HepG2 (cell line): ENCODE measurements around the gene CDC37L1. TPM values are rescaled to one million over a fixed set of nuclear protein-coding genes. Genes with fewer than 3 reads are reported as not detected.

ENCODE experiments used
- ATF3 ChIP-seq: sonication (generic); formaldehyde crosslinking; IDR thresholded peaks from 2 replicates; pipeline ENCODE4 v1.4.0; 2020; ENCODE audit warnings: missing genetic modification reagents
- ATF4 ChIP-seq, 2 experiments: fragments of 450-650 bp in 1 of 2; sonication (generic) in 1 of 2; formaldehyde crosslinking; IDR thresholded peaks; 2 replicates each; pipeline versions ENCODE4 v1.5.0 to v1.8.0; 2020 to 2022; ENCODE audit warnings: mild to moderate bottlenecking in 1 of 2, missing genetic modification reagents in 1 of 2
- ATF7 ChIP-seq, 2 experiments: fragments of 450-650 bp in 1 of 2; sonication (generic) in 1 of 2; formaldehyde crosslinking in 1 of 2; IDR thresholded peaks; 2 replicates each; pipeline versions ENCODE4 v1.4.0 to v1.6.1; 2016 to 2020; ENCODE audit warnings: antibody characterized with exemption in 1 of 2, mild to moderate bottlenecking in 1 of 2, missing genetic modification reagents in 1 of 2
- ELF1 ChIP-seq: sonication (generic); formaldehyde crosslinking; IDR thresholded peaks from 2 replicates; pipeline ENCODE4 v1.4.0; 2020; ENCODE audit warnings: missing genetic modification reagents
- ERF ChIP-seq: IDR thresholded peaks from 2 replicates; pipeline ENCODE4 v1.6.1; 2018; ENCODE audit warnings: missing biosample characterization, missing genetic modification reagents
- KLF16 ChIP-seq, 2 experiments: sonication (generic) in 1 of 2; formaldehyde crosslinking in 1 of 2; IDR thresholded peaks; 2 replicates each; pipeline versions ENCODE4 v1.6.1 to v1.8.0; 2016 to 2023; ENCODE audit warnings: missing genetic modification reagents in 2 of 2, missing compliant biosample characterization in 1 of 2
- MIER3 ChIP-seq: IDR thresholded peaks from 2 replicates; pipeline ENCODE4 v1.6.1; 2016; ENCODE audit warnings: missing compliant biosample characterization, borderline replicate concordance
- NFKBIZ ChIP-seq: IDR thresholded peaks from 2 replicates; pipeline ENCODE4 v1.6.1; 2018; ENCODE audit warnings: missing genetic modification reagents, missing compliant biosample characterization
- REPIN1 ChIP-seq: sonication (generic); formaldehyde crosslinking; IDR thresholded peaks from 2 replicates; pipeline ENCODE4 v1.8.0; 2022; ENCODE audit warnings: missing genetic modification reagents, low read depth, mild to moderate bottlenecking, borderline replicate concordance
- RXRA ChIP-seq: sonication (generic); formaldehyde crosslinking; IDR thresholded peaks from 2 replicates; pipeline ENCODE4 v1.5.1; 2020; ENCODE audit warnings: missing genetic modification reagents
- SALL2 ChIP-seq: sonication (generic); formaldehyde crosslinking; IDR thresholded peaks from 2 replicates; pipeline ENCODE4 v1.8.1; 2023; ENCODE audit warnings: mild to moderate bottlenecking, missing genetic modification reagents, inconsistent platforms
- SOX13 ChIP-seq, 3 experiments: fragments of 450-650 bp in 1 of 3; sonication (generic) in 1 of 3; formaldehyde crosslinking in 1 of 3; IDR thresholded peaks in 2 of 3; conservative IDR thresholded peaks in 1 of 3; 2 replicates each; pipeline versions ENCODE4 v1.5.0 to v1.6.1; 2016 to 2020; ENCODE audit warnings: antibody characterized with exemption in 1 of 3, mild to moderate bottlenecking in 1 of 3, missing compliant biosample characterization in 1 of 3, missing genetic modification reagents in 1 of 3, moderate library complexity in 1 of 3
- SOX5 ChIP-seq: IDR thresholded peaks from 2 replicates; pipeline ENCODE4 v1.6.1; 2016; ENCODE audit warnings: borderline replicate concordance
- SP140L ChIP-seq: sonication (generic); formaldehyde crosslinking; IDR thresholded peaks from 2 replicates; pipeline ENCODE4 v1.4.0; 2020; ENCODE audit warnings: missing genetic modification reagents, borderline replicate concordance
- TARDBP ChIP-seq: sonication (generic); formaldehyde crosslinking; IDR thresholded peaks from 2 replicates; pipeline ENCODE4 v1.8.0; 2022; ENCODE audit warnings: mild to moderate bottlenecking, missing genetic modification reagents
- ZIK1 ChIP-seq: sonication (generic); formaldehyde crosslinking; IDR thresholded peaks from 2 replicates; pipeline ENCODE4 v1.5.0; 2020; ENCODE audit warnings: mild to moderate bottlenecking, low read depth, missing genetic modification reagents, borderline replicate concordance
- ZNF235 ChIP-seq: sonication (generic); formaldehyde crosslinking; IDR thresholded peaks from 2 replicates; pipeline ENCODE4 v1.8.1; 2023; ENCODE audit warnings: mild to moderate bottlenecking, missing genetic modification reagents, borderline replicate concordance
- ZNF317 ChIP-seq: sonication (generic); formaldehyde crosslinking; IDR thresholded peaks from 2 replicates; pipeline ENCODE4 v1.5.0; 2020; ENCODE audit warnings: mild to moderate bottlenecking, missing genetic modification reagents
- ZNF546 ChIP-seq: sonication (generic); formaldehyde crosslinking; conservative IDR thresholded peaks from 2 replicates; pipeline ENCODE4 v1.8.1; 2023; ENCODE audit warnings: mild to moderate bottlenecking, missing genetic modification reagents
- ZNF614 ChIP-seq: IDR thresholded peaks from 2 replicates; pipeline ENCODE4 v1.6.1; 2018; ENCODE audit warnings: missing biosample characterization, missing genetic modification reagents, inconsistent platforms, borderline replicate concordance
- ZNF749 ChIP-seq: sonication (generic); formaldehyde crosslinking; IDR thresholded peaks from 2 replicates; pipeline ENCODE4 v1.8.0; 2022; ENCODE audit warnings: mild to moderate bottlenecking, missing genetic modification reagents, moderate library complexity, borderline replicate concordance
- polyA plus RNA-seq, 8 experiments: library from polyadenylated mRNA; depleted of rRNA in 3 of 8; stranded (reverse) in 7 of 8; unstranded in 1 of 8; fragments of >200 nt; fragmentation: Illumina TruSeq in 4 of 8; extraction: Trizol in 4 of 8; gene quantifications; 2 replicates each; pipeline versions ENCODE4 v1.2.1 to v1.2.3, GENCODE V29; 2011 to 2016; ENCODE audit warnings: low read depth in 4 of 8, missing spikeins in 1 of 8, mixed read lengths in 1 of 8; ENCODE audit not compliant: insufficient read depth in 1 of 8
- total RNA-seq, 5 experiments: library from RNA; depleted of rRNA; stranded (reverse); fragments of >200 nt; fragmentation: Illumina TruSeq; extraction: Trizol; gene quantifications; 2 replicates each; pipeline ENCODE4 v1.2.3, GENCODE V29; 2016; ENCODE audit warnings: low read depth in 1 of 5
- TF ChIP-seq, protein P1 (sequence below): sonication (generic); formaldehyde crosslinking; IDR thresholded peaks from 2 replicates; pipeline ENCODE4 v1.5.1; 2020; ENCODE audit warnings: missing genetic modification reagents, mild to moderate bottlenecking, borderline replicate concordance
- TF ChIP-seq, protein P2 (sequence below): sonication (generic); formaldehyde crosslinking; IDR thresholded peaks from 2 replicates; pipeline ENCODE4 v1.4.0; 2020; ENCODE audit warnings: missing genetic modification reagents

Gene CDC37L1
- total and polyA plus RNA-seq, 2 of the 13 experiments (the other 11 are each of a cell fraction or from before 2014, with no cell fraction given) = 5.5 to 17.0 TPM

GRCh38 chr9:4740638-4741364 lies 61.4 kb downstream of the CDC37L1 start, which contains the start of gene AK3 (continued):
- no peak; the same call in 1 of the 2 replicates for TF ChIP-seq ZNF546 (CRISPR knock-in tag)
- TF ChIP-seq, protein P1, sequence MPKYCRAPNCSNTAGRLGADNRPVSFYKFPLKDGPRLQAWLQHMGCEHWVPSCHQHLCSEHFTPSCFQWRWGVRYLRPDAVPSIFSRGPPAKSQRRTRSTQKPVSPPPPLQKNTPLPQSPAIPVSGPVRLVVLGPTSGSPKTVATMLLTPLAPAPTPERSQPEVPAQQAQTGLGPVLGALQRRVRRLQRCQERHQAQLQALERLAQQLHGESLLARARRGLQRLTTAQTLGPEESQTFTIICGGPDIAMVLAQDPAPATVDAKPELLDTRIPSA (CRISPR knock-in tag) = peak; percentile 82
- peak; percentile 65; the same call in 1 of the 2 replicates for TF ChIP-seq ZNF235 (CRISPR knock-in tag)
- peak; percentile 88 for TF ChIP-seq ELF1 (CRISPR knock-in tag)
- TF ChIP-seq, protein P2, sequence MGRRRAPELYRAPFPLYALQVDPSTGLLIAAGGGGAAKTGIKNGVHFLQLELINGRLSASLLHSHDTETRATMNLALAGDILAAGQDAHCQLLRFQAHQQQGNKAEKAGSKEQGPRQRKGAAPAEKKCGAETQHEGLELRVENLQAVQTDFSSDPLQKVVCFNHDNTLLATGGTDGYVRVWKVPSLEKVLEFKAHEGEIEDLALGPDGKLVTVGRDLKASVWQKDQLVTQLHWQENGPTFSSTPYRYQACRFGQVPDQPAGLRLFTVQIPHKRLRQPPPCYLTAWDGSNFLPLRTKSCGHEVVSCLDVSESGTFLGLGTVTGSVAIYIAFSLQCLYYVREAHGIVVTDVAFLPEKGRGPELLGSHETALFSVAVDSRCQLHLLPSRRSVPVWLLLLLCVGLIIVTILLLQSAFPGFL (CRISPR knock-in tag) = peak; percentile 85
- TF ChIP-seq ERF (CRISPR knock-in tag) = peak; percentile 73
- peak; percentile 89; the same call in 1 of the 2 replicates for TF ChIP-seq ZIK1 (CRISPR knock-in tag)
- TF ChIP-seq ATF3 (CRISPR knock-in tag) = peak; percentile 4; the same call in 1 of the 2 replicates
- peak in 1 of 2 experiments; percentile 27; a peak in 1 of 4 replicates for TF ChIP-seq ATF4 (CRISPR knock-in tag; IDR thresholded peaks at IDR 0.05)
- TF ChIP-seq SALL2 (CRISPR knock-in tag) = peak; percentile 60; the same call in 1 of the 2 replicates
- peak; percentile 70; the same call in 1 of the 2 replicates for TF ChIP-seq TARDBP (CRISPR knock-in tag)
- peak; percentile 28; the same call in 1 of the 2 replicates for TF ChIP-seq MIER3 (CRISPR knock-in tag)
- no peak for TF ChIP-seq SP140L (CRISPR knock-in tag)
- TF ChIP-seq ZNF614 (CRISPR knock-in tag) = peak; percentile 86
- no peak; the same call in 1 of the 2 replicates for TF ChIP-seq ZNF317 (CRISPR knock-in tag)
- TF ChIP-seq SOX5 (CRISPR knock-in tag) = peak; percentile 54; the same call in 1 of the 2 replicates
- TF ChIP-seq KLF16 (CRISPR knock-in tag; IDR thresholded peaks at IDR 0.05) = peak; percentile 54 to 74; a peak in 3 of 4 replicates
- TF ChIP-seq REPIN1 (CRISPR knock-in tag) = peak; percentile 36
- TF ChIP-seq NFKBIZ = 0 out of 2 replicates have a peak, but pooled peaks have one; percentile 22
- TF ChIP-seq SOX13 (IDR thresholded peaks at IDR 0.05) = 0 out of 2 replicates have a peak, but pooled peaks have one; percentile 6
- TF ChIP-seq SOX13 (CRISPR knock-in tag; conservative IDR thresholded peaks at IDR 0.05 in 1 of 2, IDR thresholded peaks at IDR 0.05 in 1 of 2) = peak in 1 of 2 experiments; percentile 78; a peak in 2 of 4 replicates
- no peak; the same call in none of the 2 replicates for TF ChIP-seq RXRA (CRISPR knock-in tag)
- TF ChIP-seq ATF7 (IDR thresholded peaks at IDR 0.05) = no peak
- no peak; the same call in 1 of the 2 replicates for TF ChIP-seq ATF7 (CRISPR knock-in tag; IDR thresholded peaks at IDR 0.05)
- TF ChIP-seq ZNF749 (CRISPR knock-in tag) = peak; percentile 74; the same call in 1 of the 2 replicates
